Spleen (tissue), 11 donors: Measurements from ENCODE around the gene EDN2. TPM values are rescaled to one million over a fixed set of nuclear protein-coding genes. Genes with fewer than 3 reads are reported as not detected.

ENCODE experiments used
- DNase-seq: peaks from one replicate; pipeline ENCODE4 v3.0.0-alpha.2; 2020
- H3K27ac ChIP-seq, 8 donors: fragments of 200-600 bp; sonication (generic) in 7 of 8; 1 replicate in 4 of 8; 2 replicates in 4 of 8; pipeline versions ENCODE4 v1.5.0 to v1.8.0; 2016 to 2021; ENCODE audit warnings: inconsistent platforms in 4 of 8, mild to moderate bottlenecking in 4 of 8, moderate library complexity in 1 of 8
- H3K27me3 ChIP-seq, 7 donors: fragments of 200-600 bp; sonication (generic) in 6 of 7; replicated peaks in 1 of 7; 1 replicate in 4 of 7; 2 replicates in 3 of 7; pipeline versions ENCODE4 v1.5.0 to v1.8.0; 2016 to 2021; ENCODE audit warnings: inconsistent platforms in 3 of 7, mild to moderate bottlenecking in 1 of 7
- H3K36me3 ChIP-seq, 6 donors: fragments of 200-600 bp; sonication (generic) in 5 of 6; 1 replicate in 4 of 6; 2 replicates in 2 of 6; pipeline versions ENCODE4 v1.5.0 to v1.8.0; 2016 to 2021; ENCODE audit warnings: inconsistent platforms in 2 of 6
- H3K4me1 ChIP-seq, 6 donors: fragments of 200-600 bp; sonication (generic) in 5 of 6; 1 replicate in 3 of 6; 2 replicates in 3 of 6; pipeline versions ENCODE4 v1.5.0 to v1.8.0; 2016 to 2021; ENCODE audit warnings: inconsistent platforms in 3 of 6
- H3K4me3 ChIP-seq, 8 donors: fragments of 200-600 bp; sonication (generic) in 7 of 8; 1 replicate in 4 of 8; 2 replicates in 4 of 8; pipeline versions ENCODE4 v1.5.0 to v1.8.0; 2016 to 2021; ENCODE audit warnings: inconsistent platforms in 4 of 8, mild to moderate bottlenecking in 4 of 8, moderate library complexity in 2 of 8
- H3K9me3 ChIP-seq, 8 donors: fragments of 200-600 bp; sonication (generic) in 7 of 8; 1 replicate in 4 of 8; 2 replicates in 4 of 8; pipeline versions ENCODE4 v1.5.0 to v1.8.0; 2016 to 2021; ENCODE audit warnings: inconsistent platforms in 4 of 8
- POLR2A ChIP-seq, 3 donors: fragments of 450-650 bp; IDR thresholded peaks; one replicate each; pipeline ENCODE4 v1.5.1; 2017; ENCODE audit warnings: antibody characterized with exemption in 3 of 3, mild to moderate bottlenecking in 1 of 3
- POLR2AphosphoS5 ChIP-seq, 3 donors: sonication (generic); formaldehyde crosslinking; IDR thresholded peaks; one replicate each; pipeline ENCODE4 v1.5.1; 2017; ENCODE audit warnings: antibody characterized with exemption in 3 of 3
- WGBS, 5 donors: extraction: QIAGEN DNeasy Blood & Tissue Kit in 3 of 5; methylation state at CpG; one replicate each; pipeline versions ENCODE4 v1.1.5 to v1.1.7; 2013 to 2018; 5-methylcytosine and 5-hydroxymethylcytosine counted together
- intact Hi-C: fragments of 100-400 bp; cut with DNase I; formaldehyde crosslinking; loops from one replicate; pipeline ENCODE4 v1.15.0; 2023; ENCODE audit warnings: low total_unique reads
- polyA plus RNA-seq, 3 donors: library from polyadenylated mRNA; stranded (reverse); fragments of 200-250 nt; gene quantifications; one replicate each; pipeline ENCODE4 v1.2.1, GENCODE V29; 2013
- total RNA-seq, 7 donors: library from RNA; depleted of rRNA in 3 of 7; stranded (reverse); fragments of >200 nt in 3 of 7; fragmentation: NEBNext Ultra II Directional in 4 of 7; extraction: Animal tissue kit (Norgen Biotek cat#: 25700) in 4 of 7; gene quantifications; one replicate each; pipeline versions ENCODE4 v1.1.0 to v1.2.1, GENCODE V29; 2016 to 2021
- TF ChIP-seq, protein P1 (sequence below), 11 experiments: fragments of 200-600 bp in 7 of 11; fragments of 450-650 bp in 4 of 11; sonication (generic) in 4 of 11; IDR thresholded peaks in 8 of 11; conservative IDR thresholded peaks in 3 of 11; 1 replicate in 7 of 11; 2 replicates in 4 of 11; pipeline versions ENCODE4 v1.4.0 to v1.8.0; 2016 to 2021; ENCODE audit warnings: antibody characterized with exemption in 11 of 11, inconsistent platforms in 4 of 11, mild to moderate bottlenecking in 1 of 11
- donor health status: healthy with polysubstance abuse.
- donor health status: DM: no; HTN: no; CAD: no; lungs with moderate emphysema.
- donor health status: DM: no; HTN: no; CAD: no.
- donor health status: Bipolar disorder and iron deficiency.
- donor health status: healthy.
- donor health status: DM: no; HTN: no; CAD: no.
- donor health status: DM: yes; HTN: yes; CAD: no.

Gene EDN2
- total and polyA plus RNA-seq, 10 donors: not detected

DNA sequence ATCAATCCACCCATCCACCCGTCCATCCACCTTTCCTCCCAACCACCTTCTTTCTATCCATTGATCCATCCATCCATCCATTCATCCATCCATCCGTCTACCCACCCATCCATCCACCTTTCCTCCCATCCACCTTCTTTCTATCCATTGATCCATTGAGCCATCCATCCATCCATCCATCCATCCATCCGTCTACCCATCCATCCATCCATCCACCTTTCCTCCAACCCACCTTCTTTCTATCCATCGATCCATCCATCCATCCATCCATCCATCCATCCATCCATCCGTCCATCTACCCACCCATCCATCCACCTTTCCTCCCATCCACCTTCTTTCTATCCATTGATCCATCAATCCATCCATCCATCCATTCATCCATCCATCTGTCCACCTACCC lies 5.1 kb upstream of the EDN2 start:
- Histone ChIP-seq H3K36me3 (no peaks in the 10 kb centered on the region), H3K27me3 (peaks cover 0 to 42% (median 0%) of the 10 kb centered on the region in 7 donors), H3K27ac (no peak overlapping the region), H3K4me1 (peaks cover 10 to 33% (median 21%) of the 10 kb centered on the region in 6 donors), H3K4me3 (no peak overlapping the region), H3K9me3 (no peaks in the 10 kb centered on the region)
- TF ChIP-seq, protein P1, sequence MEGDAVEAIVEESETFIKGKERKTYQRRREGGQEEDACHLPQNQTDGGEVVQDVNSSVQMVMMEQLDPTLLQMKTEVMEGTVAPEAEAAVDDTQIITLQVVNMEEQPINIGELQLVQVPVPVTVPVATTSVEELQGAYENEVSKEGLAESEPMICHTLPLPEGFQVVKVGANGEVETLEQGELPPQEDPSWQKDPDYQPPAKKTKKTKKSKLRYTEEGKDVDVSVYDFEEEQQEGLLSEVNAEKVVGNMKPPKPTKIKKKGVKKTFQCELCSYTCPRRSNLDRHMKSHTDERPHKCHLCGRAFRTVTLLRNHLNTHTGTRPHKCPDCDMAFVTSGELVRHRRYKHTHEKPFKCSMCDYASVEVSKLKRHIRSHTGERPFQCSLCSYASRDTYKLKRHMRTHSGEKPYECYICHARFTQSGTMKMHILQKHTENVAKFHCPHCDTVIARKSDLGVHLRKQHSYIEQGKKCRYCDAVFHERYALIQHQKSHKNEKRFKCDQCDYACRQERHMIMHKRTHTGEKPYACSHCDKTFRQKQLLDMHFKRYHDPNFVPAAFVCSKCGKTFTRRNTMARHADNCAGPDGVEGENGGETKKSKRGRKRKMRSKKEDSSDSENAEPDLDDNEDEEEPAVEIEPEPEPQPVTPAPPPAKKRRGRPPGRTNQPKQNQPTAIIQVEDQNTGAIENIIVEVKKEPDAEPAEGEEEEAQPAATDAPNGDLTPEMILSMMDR (IDR thresholded peaks at IDR 0.05 in 8 of 11, conservative IDR thresholded peaks at IDR 0.05 in 3 of 11): no peak
- no peak for TF ChIP-seq POLR2A (IDR thresholded peaks at IDR 0.05)
- TF ChIP-seq POLR2AphosphoS5 (IDR thresholded peaks at IDR 0.05): no peak
- no peak for DNase-seq
- intact Hi-C loops: no loop called here
- WGBS, 5 donors: 86 to 95% (median 93%) methylated on average over 5 of the region's 5 CpGs

DNA sequence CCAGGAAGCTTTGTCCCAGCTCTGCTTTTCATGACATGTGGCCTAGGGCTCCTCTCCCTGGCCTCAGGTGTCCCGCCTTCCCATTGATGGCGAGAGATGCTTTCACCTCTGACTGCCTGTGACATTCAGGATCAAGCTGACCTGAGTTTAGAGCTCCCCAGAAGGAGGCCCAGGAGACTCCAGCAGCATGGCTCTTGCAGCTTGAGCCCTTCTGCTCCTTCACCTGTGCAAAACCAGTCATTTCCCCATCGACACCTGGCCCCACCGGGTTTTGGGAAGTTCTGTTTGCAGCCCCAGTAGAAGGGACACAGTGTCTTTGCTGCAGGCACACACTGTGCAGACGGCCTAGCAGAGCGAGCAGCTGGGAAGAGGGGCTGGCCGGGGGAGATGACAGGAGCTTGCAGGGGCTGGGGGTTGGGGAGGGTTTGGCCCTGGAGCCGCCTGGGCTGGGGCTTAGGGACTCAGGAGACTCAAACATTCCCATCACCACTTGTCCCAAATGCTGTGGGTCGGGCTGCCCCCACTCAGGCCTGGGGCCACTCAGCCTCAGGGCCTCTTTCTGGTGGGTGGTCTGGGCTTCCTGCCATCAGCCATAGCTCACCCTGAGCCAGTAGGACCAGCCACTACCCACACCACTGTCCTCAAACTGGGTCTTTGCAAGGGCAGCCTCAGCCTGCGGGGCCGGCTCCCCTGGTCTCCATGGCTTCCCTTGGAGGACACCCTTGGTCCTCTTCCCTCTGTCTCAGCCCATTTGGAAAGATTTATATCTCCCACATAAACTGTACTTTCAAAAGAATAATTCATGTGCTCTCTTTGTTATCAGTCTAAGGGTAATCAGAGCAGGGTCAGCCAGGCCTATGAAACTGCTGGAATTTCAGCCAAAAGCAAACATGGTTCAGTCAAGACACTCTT lies 3.8 kb upstream of the EDN2 start:
- Histone ChIP-seq H3K4me3 (no peak overlapping the region), H3K4me1 (peaks cover 10 to 37% (median 23%) of the 10 kb centered on the region in 6 donors), H3K9me3 (no peaks in the 10 kb centered on the region), H3K36me3 (no peaks in the 10 kb centered on the region), H3K27me3 (peaks cover 0 to 44% (median 0%) of the 10 kb centered on the region in 7 donors), H3K27ac (no peak overlapping the region)
- 70 to 93% (median 89%) methylated on average over 6 to 11 of the region's 11 CpGs for WGBS, 5 donors
- no peak for TF ChIP-seq POLR2A (IDR thresholded peaks at IDR 0.05)
- no peak for TF ChIP-seq POLR2AphosphoS5 (IDR thresholded peaks at IDR 0.05)
- TF ChIP-seq, protein P1 (IDR thresholded peaks at IDR 0.05 in 8 of 11, conservative IDR thresholded peaks at IDR 0.05 in 3 of 11): no peak
- intact Hi-C loops: no loop called here
- DNase-seq: no peak

DNA sequence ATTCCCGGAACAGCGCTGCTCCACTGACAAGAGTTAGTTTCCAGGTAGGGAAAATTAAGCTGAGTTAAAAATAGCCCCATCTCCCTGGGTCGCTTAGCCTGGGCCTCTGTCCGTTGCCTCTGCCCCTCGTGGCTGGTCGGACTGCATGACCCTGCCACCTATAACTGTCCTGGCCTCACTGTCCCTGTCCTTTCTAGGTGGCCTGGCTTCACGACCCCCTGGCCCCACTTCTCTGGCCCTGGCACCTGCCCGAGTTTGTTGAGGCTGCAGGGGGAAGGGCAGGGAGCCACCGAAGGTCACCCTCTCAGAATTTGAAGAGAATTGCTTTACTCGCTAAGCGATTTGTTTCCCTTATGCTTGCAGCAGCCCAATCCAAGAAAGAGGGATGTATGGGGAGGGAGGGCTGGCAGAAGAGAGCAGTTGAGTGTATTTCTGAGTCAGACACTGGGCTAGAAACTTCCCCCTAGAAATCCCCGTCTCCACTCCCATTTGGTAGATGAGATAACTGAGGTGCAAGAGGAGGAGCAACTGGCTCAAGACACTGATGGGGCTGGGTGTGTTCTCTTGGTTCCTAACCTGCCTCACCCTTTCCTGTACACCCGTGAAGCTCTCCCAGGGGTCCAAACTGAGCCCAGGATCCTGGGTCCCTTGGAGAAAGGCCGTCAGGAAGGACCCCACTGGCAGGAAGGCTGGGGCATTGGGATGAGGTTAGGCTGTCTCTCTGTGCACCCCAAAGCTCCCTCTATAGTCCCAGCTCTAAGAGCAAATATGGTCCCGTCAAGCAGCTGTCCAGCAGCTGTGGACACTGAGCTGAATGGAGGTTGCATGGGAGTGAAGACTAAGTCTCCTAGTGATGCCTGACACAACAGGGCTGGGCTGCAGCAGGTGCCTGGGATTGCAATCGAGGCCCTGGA lies 2.9 kb upstream of the EDN2 start:
- peaks cover 0 to 44% (median 0%) of the 10 kb centered on the region in 7 donors for H3K27me3 ChIP-seq
- intact Hi-C loops: no loop called here
- no peak overlapping the region for H3K27ac ChIP-seq
- no peaks in the 10 kb centered on the region for H3K36me3 ChIP-seq
- no peaks in the 10 kb centered on the region for H3K9me3 ChIP-seq
- WGBS, 5 donors: 45 to 61% (median 51%) methylated on average over 14 to 16 of the region's 16 CpGs
- no peak for DNase-seq
- no peak overlapping the region for H3K4me3 ChIP-seq
- TF ChIP-seq, protein P1 (IDR thresholded peaks at IDR 0.05 in 8 of 11, conservative IDR thresholded peaks at IDR 0.05 in 3 of 11): no peak
- no peak for TF ChIP-seq POLR2AphosphoS5 (IDR thresholded peaks at IDR 0.05)
- no peak for TF ChIP-seq POLR2A (IDR thresholded peaks at IDR 0.05)
- peaks cover 10 to 37% (median 23%) of the 10 kb centered on the region in 6 donors for H3K4me1 ChIP-seq
